Hypothalamus (tissue), 51 donors: ENCODE data around the gene PROM1.

Experiments used
- DNase-seq, 51 donors: peaks; one replicate each; lab custom pipeline; 2025; lab: John Stamatoyannopoulos, UW

Gene PROM1

DNA sequence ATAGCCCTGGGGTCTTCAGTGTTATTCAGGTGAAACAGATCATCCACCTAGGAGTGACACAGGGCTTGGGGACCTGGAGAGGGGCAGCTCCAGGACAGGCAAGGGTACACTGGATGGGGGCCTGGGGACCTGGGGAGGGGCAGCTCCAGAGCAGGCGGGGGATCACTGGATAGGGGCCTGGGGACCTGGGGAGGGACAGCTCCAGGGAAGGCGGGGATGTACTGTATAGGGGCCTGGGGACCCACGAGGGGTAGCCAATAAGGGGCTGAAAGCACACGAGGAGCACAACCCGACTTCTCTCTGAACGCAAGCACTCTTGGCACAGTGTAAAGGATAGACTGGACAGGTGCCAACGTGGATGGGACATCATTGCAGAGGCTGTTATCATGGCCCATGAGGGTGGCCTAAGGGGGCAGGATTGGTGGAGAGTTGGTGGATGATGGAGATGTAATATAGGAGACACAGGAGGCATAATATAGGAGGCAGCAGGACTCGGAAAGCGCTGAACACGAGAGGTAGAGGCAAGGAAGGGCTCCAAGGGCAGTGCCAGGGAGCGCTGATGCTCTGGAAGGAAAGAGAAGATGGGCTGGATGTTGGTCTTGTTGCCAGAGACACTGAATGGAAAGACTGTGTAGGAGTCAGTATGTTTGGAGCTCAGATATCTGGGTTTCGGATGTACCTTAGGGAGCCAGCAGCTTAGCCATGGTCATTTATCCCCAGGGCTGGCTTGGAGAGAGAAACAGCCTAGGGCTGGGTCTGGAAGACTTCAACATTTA is 82.9 kb downstream of the PROM1 start:
- DNase-seq, result peak in 1 of 51 donors; percentile 10

DNA sequence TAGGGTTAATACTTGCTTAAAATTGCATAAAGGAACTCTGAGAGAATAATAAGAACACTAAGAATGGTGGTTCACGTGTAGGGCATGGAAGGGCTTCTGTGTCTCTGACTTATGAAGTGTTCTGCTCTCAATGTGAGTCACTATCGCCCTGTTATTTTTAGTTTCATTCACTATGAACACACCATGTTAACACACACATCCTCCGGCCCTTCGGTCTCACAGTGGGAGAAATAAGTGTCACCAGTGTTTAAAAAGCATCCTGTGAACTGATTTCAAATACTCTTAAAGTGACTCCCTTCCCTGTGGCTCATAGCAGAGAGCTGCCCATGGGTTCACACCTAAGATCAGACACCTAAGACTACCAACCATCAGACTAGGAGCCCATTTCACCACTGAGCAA is 87.0 kb downstream of the PROM1 start:
- no peak for DNase-seq

DNA sequence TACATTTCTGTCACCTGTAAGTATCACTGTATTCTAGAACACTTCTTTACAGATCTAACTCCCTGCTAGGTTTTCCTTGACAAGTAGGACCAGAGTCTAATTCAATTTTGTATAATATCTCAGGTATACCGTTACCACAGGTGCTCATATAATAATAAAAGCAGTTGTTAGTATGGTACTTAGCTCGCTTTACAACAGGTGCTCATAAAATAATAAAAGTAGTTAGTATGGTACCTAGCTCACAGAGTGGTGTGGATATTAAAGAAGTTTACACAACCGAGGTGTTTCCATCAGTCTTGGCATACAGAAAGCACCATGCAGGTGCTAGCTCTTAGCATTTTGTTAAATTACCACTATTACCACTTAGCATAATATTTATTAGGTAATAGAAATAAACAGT is 88.0 kb downstream of the PROM1 start:
- DNase-seq, result no peak

DNA sequence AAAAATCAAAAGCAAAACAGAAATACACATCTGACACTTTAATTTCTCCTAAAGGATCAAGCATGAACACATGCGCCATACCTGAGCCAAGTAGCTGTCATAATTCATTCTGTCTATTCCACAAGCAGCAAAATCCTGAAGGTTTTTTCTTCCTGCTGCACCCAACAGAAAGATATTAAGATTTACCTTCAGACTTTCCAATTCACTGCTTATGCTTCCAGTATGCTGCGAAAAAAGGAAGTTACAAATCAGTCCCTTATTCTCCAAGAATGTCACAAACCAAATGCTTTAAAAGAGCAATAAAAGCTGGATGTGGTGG is 91.7 kb downstream of the PROM1 start:
- no peak for DNase-seq

DNA sequence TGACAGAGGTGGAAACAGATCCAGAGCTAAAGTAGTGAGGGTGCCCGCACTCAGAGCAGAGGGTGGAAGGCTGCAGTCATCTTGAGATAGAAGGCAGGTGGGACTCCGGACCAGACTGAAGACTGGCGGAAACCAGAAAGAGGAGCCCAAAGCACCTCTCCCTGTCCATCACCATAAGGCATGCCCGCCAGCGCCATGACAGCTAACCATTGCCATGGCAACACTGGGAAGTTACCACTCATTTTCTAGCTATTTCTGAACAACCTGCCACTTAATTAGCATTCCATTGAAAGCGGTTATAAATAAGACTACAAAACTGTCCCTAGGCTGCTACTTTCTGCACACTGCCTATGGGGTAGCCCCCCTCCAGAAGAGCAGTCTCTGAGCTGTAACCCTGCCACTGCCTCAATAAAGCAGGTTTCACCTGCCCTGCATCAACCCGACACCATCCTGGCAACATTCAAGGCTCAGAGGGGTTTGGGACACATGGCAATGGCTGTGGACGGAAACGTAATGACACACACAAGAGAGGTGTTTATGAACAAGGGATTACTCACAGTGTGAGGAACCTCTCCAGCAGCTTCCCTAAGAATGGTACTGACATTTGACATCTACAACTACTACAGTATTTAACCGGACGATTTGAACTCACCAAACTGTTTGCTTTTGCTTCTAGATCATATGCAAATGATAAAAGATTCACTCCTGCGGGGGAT is 93.1 kb downstream of the PROM1 start:
- peak in 1 of 51 donors; percentile 40 for DNase-seq

DNA sequence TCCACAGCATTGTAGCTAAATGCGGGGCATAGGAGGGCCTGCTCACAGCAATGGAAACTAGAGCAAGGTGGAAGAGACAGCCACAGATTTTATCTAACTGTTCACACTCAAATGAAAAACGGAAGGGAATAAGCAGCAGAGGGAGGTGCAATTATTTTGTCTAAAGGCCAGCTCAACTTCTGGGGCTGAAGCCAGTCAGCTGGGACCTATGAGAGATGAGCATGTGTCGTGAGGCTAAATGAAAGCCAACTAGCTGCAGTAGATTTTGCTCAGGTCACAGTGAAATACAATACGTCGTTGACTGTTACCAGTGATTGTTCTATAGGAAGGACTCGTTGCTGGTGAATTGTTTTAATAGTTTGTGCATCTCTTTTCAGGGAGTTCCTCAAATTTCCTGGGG is 94.4 kb downstream of the PROM1 start:
- no peak for DNase-seq

DNA sequence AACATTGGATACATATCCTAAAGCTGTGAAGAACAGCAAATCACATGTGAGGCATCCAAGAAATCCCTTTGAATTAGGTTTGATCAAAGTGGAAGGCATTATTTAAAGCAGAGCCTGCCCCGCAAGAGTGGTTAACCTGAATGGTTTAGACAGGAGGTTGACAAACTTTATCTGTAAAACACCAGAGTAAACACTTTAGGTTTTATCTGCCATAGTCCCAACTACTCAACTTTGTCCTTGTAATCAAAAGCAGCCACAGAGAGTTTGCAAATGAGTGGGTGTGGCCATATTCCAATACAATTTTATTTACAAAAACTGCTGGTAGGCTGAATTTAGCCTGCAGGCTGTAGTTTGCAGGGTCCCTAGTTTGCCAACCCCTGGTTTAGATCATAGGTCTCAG is 95.6 kb downstream of the PROM1 start:
- DNase-seq, result no peak

DNA sequence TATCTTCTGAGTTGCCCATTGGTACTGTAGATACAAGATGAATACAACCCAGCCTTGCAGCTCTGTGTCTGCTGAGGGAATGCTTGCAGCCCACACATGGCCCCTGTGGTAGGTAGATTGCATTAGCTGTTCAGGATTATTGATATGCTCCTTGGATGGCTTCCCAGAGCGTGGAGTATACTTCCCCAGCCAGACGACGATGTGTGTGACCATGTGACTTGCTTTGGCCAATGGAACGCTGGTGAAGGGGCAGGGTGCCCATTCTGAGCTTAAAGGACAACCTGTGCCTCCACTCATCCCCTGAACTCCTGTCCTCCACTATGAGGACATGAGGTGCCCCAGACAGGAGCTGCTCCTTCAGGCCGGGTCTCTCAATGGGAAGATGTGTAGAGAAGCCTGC is 96.9 kb downstream of the PROM1 start:
- no peak for DNase-seq

DNA sequence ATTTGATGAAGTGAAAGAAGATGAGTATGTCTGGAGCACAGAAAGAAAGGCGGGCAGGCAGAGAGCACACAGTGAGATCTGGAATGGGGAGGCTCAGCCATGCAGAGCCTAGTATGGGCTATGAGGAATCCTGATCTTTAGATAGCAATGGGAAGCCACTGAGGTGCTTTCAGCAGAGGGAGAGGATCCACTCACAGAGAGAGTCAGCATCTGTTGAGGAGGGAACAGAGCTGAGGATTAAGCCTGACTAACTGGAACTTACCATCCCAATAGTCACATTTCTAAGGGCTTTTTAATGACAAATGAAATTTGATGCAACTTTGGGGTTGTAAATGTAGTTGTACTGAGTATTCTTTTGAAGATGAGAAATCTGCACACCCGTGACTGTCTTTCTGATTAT is 100.2 kb downstream of the PROM1 start:
- no peak for DNase-seq

DNA sequence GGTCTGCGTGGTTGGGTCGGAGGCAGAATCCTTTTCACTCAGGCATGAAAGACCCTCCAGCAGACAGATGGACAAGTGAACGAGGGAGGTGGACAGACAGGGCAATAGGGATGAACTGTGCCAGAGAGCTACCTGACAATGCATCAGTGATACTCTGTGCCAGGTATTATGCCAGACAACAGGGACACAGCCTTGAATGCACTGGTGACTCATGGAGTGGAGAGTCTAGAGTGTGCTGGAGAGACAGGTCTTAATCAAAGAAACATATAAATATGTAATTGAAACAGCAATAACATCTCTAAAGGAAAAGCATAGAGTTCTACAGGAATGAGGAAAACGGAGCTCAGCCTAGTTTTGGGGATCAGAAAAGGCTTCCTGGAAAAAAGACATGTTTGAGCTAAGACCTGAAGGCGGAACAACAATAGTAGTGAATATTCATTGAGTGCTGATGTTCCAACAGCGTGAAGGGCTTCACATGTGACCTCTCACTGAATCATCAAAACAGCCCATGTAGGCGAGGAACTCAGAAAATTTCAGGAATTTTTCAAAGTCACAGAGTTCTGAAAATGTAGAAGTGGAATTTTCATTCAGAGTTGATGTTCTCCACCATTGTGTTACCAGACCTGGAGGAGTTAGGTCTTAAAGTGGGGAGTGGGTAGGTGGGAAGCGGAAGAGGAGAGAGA is 100.8 kb downstream of the PROM1 start:
- no peak for DNase-seq

DNA sequence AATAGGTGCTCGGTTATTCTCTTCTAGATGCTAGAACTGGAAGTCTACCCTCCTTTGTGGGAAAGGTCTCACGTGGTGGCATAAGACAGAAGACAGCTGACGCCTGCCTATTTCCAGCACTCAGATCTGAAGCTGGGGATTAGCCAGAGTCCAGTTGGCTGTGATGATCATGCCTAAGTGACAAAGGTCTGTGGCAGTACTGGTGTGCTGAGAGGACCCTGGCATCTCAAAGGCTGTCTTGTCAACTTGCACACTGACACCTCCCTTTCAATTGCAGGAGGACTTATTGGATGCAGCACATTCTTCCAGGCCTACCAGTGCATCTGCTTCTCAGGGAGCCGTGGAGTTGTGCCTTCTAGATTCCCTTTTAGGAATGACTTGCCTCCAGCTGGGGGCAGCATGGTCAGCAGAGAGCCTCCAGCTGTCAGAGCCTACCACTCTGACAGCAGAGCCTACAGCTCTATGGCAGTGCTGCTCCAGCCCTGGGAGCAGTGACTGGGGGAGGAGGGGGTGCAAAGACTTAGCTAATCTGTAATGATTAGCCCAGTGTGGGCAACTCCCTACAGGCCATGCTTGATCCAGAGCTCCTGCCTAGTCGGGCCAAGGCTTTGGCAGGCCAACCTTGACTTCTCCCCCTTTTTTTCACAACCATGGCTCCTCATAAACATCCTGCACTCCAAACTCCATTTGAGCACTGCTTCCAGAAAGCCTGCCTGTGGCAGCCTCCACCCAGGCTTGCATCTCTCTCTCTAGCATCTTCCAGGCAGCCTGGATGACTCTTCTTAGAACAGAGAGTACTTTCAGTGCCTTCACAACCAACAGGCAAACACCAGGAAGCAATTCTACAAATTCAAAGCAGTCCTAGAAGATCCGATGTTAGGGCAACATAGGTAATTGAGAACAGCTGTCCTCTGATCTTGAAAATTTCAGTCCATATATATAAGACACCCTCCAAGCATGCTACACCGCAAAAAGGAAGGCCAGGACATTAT is 107.1 kb downstream of the PROM1 start:
- no peak for DNase-seq

DNA sequence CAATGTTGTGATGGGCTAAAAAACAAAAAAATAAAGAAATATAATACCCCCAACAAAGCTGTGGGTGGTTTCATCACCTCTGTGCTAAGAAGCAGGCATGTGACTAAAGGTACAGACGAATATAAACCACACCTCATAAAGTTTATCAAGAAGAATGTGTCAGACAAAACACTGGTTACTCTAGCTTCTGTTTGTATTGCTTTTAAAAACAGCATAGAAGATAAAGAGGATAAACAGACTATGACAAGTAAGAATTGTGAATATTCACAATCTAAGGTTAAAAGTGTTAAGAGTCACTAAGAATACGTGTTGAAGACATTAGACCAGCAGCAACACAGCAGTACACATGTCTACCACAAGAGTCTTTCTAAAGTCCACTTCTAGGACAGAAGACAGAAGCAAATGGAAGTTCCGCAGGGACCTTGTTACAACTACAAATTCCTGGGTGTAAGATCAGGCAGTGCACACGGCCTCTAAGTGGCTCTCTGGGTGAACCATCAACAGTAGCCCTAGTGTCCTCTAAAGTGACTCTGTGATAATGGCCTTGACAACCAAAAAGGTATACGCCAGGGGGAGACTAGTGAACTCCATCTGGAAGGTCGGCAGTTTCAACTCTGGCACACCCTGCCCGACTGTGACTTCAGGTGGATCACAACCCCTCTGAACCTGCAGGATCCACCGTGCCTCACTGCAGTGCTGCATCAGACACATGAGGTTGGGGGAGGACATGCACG is 112.6 kb downstream of the PROM1 start:
- no peak for DNase-seq

DNA sequence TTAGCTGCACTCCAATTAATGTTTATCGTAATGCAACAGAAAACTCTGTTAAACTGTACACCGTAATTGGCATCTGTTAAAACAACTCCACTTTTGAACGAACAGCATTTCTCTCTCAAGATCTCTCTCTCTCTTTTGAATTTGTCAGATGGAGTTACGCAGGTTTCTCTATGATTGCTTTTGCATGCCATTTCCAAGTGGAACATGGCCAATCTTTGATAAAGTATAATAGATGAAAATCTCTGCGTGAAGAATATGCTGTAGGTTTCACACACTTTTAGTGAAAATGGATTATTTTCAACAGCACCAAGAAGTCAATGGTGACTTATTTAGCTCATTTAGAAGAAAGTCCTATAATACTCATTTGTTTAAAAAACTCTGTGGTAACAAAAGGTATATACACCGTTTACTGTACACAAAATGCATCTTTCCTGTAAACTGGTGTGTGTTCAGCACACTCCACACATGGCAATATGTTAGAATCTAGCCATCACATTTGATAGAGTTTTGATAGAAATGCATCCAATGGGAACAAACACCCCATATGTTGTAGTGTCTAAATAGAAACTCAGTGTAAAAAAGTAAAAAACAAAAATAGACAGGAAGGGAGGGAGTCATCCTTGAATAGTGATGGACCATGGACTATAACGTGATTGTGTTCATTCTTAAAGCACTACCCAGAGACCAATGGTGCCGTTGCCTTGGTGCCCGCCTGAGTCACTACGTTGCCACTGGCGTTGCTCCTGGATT is 115.1 kb downstream of the PROM1 start:
- no peak for DNase-seq

DNA sequence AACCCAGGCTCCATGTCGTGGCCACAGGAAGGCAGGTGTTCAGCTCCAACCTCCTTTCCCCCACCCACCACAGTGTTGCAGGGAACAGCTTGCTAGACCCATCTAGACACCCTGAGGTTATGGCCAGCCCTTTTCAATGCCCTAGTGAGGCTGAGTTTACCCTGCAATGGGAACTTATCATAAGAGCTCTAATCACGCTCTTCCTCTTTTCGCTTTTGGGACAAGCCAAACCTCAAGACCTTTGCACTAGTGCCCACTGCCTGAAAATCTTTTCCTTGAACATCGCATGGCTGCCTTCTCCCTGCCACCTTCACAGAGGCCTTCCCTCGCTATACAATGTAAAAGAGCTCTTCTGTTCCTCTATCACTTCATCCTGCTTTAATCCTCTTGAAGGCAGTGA is 118.5 kb downstream of the PROM1 start:
- DNase-seq, result no peak

DNA sequence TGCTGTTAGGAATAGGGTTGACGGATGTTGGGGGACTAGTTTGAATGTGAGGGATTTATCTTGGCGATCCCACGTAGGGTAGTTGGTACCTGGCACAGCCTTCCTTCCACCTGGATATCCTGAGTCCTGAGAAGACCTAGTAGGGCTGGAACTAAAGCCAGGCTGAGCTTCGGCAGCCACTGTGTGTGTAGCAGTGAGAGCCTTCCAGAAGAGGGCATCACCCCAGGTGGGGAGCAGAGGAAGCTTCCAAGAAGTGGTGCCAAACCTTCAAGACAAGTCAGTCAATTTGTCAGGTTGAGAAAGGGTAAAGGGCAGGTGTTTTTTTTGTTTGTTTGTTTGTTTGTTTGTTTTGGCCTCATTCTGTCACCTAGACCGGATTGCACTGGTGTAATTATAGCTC is 119.7 kb downstream of the PROM1 start:
- no peak for DNase-seq

DNA sequence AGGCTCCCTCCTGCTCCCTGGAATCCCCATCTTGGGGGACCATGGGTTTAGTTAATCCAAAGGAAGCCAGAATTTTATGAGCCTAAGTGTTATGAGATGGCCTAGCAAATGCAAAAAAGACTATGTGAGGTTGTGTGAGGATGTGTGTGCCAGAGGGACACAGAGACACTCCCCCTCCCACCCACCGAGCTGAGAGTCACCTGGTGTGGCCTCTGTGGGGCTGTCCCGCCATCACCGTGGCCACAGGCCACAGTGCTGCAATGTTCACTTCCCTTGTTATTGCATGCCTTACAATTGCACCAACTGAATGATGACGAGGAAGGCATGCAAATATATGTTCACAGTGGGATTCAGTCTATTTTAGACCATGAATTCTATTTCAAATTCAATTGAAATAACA is 120.2 kb downstream of the PROM1 start:
- no peak for DNase-seq

DNA sequence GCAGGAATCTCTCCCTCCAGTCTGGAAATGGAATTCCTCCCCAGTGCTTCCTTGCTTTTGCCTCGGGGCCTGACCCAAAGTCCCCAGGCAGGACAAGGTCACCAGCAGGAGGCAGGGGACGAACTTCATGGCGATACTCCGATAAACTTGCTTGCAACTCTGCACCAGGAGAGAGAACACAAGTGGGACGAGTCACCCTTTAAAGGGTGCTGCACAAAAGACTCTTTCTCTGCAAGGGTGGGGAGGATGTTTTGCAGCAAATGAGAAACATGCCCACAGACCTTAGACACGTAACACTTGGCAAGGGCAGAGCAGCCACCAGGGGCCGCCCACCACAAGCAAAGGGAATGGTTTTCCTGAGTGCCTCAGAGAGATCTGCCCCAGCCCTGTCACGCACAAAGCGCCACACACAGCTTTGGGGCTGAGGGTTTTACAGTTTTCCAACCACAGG is 120.8 kb downstream of the PROM1 start, which contains the start of gene FGFBP2:
Gene FGFBP2 (minus strand): TSS at position 175 of the 451 bp plus-strand sequence. CDS start 46 bp downstream, at position 129.
- peak in 9 of 51 donors; percentile 0 to 23 (median 5) for DNase-seq

DNA sequence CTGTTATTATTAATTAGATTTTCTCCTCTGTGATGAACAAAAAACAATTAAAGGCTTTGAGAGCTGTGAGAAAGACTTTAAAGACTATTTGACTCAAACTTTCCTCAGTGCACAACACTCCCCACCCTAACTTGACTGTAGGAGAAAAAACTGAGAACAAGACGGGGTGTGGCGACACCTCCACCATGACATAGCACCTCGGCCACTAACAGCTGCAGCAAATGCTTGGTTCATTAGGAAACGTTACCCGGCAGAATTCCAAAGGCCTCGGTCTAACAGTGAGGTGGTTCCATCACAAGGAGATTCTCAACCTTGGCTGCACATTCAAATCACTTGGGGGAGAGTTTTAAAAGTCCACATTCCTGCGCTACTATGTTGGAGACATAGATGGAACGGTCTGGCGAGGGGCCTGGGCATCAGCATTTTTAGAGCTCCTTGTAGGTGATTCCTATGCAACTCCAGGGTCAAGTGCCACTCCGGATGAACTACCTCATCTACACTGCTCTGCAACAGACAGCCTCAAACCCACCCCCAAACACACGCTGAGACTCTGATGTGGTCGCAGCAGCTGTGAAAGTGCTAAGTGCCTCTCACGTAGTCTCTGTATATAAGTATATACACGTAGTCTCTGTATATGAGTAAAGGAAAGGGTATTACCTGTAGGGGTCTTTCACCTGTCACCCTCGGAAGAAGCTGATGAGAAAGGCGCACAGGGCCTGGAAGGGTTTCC is 121.9 kb downstream of the PROM1 start:
- DNase-seq, result no peak
